ENCODE measurements around the gene SS18. TPM values are rescaled to one million over a fixed set of nuclear protein-coding genes. Genes with fewer than 3 reads are reported as not detected.

Gene SS18
- total RNA-seq, 1 donor, result 139 TPM

DNA sequence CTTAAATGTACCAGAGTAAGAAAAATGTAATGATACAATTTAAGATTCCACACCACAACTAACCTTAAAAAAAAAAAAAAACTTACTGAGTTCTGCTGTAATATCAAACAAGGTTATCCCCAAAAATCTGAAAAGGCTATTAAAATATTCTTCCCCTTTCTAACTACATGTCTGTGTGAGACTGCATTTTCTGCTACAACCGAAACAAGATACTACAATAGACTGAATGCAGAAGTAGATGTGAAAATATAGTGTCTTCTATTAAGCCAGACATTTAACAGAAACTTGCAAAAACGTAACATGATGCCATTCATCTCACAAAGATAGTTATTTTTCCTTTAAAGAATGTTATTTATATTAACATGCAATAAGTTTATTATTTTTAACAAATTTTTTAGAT is 16.2 kb downstream of the SS18 start:
- DNase-seq (ENCODE audit: low read depth), result no peak
- H3K4me3 ChIP-seq (ENCODE audit: low read depth, low read length), result no peak overlapping the region
- TF ChIP-seq, protein P1, sequence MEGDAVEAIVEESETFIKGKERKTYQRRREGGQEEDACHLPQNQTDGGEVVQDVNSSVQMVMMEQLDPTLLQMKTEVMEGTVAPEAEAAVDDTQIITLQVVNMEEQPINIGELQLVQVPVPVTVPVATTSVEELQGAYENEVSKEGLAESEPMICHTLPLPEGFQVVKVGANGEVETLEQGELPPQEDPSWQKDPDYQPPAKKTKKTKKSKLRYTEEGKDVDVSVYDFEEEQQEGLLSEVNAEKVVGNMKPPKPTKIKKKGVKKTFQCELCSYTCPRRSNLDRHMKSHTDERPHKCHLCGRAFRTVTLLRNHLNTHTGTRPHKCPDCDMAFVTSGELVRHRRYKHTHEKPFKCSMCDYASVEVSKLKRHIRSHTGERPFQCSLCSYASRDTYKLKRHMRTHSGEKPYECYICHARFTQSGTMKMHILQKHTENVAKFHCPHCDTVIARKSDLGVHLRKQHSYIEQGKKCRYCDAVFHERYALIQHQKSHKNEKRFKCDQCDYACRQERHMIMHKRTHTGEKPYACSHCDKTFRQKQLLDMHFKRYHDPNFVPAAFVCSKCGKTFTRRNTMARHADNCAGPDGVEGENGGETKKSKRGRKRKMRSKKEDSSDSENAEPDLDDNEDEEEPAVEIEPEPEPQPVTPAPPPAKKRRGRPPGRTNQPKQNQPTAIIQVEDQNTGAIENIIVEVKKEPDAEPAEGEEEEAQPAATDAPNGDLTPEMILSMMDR (IDR thresholded peaks at IDR 0.05; ENCODE audit: insufficient read depth, low read depth, low read length), result no peak

DNA sequence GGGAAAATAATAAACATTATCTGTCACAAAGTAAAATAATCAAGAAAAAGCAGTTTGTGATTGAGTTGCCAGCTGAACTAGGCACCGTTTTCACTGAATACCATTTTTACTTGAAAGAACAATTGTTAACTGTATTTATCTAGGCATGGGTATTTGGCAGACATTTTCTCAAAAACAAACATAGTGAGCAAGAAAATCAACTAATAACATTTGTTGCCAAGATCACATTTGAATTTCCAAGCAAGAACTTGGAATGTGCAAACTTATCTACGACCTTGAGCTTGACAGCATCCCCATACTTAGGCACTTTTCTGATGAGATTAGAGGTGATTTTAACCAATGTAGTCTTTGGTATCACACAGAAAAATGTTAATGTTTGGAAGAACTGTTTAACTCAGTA is 16.7 kb downstream of the SS18 start:
- TF ChIP-seq, protein P1 (IDR thresholded peaks at IDR 0.05; ENCODE audit: insufficient read depth, low read depth, low read length), result no peak
- no peak overlapping the region for H3K4me3 ChIP-seq (ENCODE audit: low read depth, low read length)
- no peak for DNase-seq (ENCODE audit: low read depth)

DNA sequence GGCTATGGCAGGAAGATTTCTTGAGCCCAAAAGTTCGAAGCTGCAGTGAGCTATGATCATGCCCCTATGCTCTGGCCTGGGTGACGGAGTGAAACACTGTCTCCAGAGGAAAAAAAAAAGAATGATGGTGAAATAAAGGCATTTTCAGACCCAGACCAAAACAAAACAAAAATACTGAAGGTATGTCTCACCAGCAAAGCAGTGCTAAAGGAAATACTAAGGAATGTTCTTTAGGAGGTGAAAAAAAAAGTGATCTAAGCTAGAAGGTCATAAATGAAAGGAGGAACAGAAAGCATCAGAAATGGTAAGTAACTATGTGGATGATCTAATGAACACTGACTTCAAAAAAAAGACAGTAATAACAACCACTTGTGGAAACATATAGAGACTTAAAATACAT is 18.7 kb downstream of the SS18 start:
- DNase-seq (ENCODE audit: low read depth), result no peak
- TF ChIP-seq, protein P1 (IDR thresholded peaks at IDR 0.05; ENCODE audit: insufficient read depth, low read depth, low read length), result no peak
- no peak overlapping the region for H3K4me3 ChIP-seq (ENCODE audit: low read depth, low read length)

DNA sequence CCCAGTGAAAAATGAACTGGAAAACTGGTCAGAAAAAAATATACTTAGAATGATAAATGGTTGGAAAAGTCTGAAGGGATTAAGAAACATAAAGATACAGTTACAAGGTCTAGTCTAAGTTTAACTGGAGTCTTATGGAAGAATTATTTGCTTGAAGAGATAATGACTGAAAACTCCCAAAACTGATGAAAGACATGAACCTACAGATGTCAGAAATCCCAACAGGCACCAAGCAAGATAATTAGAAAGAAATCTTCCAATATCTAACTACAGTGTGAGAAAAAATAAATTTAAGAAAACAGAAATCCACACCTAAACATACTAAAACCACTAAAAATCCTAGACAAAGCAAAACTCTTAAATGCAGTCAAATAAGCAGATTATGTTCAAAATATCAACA is 19.4 kb downstream of the SS18 start:
- no peak overlapping the region for H3K4me3 ChIP-seq (ENCODE audit: low read depth, low read length)
- TF ChIP-seq, protein P1 (IDR thresholded peaks at IDR 0.05; ENCODE audit: insufficient read depth, low read depth, low read length), result no peak
- DNase-seq (ENCODE audit: low read depth), result no peak

DNA sequence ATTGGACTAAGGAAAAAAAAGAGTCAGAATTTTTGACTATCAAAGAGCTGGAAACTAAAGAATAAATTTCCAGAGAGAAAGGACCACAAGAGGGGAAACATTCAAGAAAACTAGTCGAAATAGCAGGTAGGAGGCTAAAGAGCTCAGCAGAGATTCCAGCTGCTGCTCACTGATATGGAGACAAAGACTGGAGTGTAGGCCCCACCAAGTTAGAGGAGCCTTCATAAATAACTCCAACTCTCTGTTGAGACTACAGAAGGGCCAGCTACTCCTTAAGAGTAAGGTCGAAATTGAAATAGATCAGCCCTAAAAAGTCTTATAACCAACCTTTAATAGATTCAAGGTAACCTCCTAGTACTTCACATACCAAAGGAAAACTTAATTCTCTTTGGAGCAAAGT is 31.1 kb downstream of the SS18 start:
- TF ChIP-seq, protein P1 (IDR thresholded peaks at IDR 0.05; ENCODE audit: insufficient read depth, low read depth, low read length), result no peak
- DNase-seq (ENCODE audit: low read depth), result no peak
- no peak overlapping the region for H3K4me3 ChIP-seq (ENCODE audit: low read depth, low read length)

DNA sequence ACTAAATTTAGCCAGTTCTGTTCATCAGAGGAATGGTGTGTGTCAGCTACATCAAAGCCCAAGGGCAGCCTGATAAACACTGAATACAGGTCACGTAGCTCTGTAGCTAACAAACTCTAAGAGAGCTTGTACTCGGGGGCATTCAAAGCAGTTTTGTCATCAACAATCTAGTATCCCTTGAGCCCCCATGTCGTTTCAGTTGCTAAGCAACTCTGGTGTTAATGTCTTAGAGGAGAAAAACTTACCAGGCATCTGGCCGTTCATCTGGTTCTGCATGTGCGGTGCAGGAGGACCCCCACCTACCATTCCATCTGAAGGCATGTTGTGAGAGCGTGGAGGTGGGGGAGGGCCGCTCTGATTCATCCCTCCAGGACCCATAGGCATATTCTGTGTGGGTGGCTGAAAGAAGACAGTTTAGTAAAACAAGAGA is 33.1 kb downstream of the SS18 start:
- TF ChIP-seq, protein P1 (IDR thresholded peaks at IDR 0.05; ENCODE audit: insufficient read depth, low read depth, low read length), result no peak
- no peak for DNase-seq (ENCODE audit: low read depth)
- H3K4me3 ChIP-seq (ENCODE audit: low read depth, low read length), result no peak overlapping the region

DNA sequence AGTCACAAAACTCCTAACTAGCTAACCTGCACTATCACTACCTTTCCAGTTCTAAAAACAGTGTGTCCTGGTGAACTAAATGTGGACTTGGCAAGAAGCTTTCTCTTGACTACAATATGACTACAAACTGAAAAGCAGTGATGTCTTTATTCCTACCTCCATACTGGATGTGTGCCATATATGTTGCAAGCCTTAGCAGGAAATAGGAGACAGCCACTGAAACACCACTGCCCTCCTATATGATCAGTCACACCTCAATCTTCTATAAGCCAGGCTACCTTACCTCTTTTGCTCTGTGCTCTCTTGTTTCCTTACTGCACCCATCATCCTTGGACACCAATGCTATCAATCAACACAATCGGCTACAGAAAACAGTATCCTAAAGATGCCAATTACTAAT is 34.1 kb downstream of the SS18 start:
- no peak overlapping the region for H3K4me3 ChIP-seq (ENCODE audit: low read depth, low read length)
- TF ChIP-seq, protein P1 (IDR thresholded peaks at IDR 0.05; ENCODE audit: insufficient read depth, low read depth, low read length), result no peak
- no peak for DNase-seq (ENCODE audit: low read depth)

Measured in fibroblast of villous mesenchyme (primary cell).